Skeletal muscle tissue (tissue), 4 donors: ENCODE results near the gene RPS27. TPM values are rescaled to one million over a fixed set of nuclear protein-coding genes. Genes with fewer than 3 reads are reported as not detected.
"Not testable (repeated sequence)": the region's sequence is repeated elsewhere in the genome, so short reads cannot be mapped to it uniquely, and the experiment has no call there.

Source experiments
- H3K27ac ChIP-seq: one replicate; pipeline ENCODE4 v1.7.0; 2013; ENCODE audit warnings: mild to moderate bottlenecking, low read depth, low read length, inconsistent platforms
- H3K27me3 ChIP-seq, 3 donors: one replicate each; pipeline ENCODE4 v1.7.0; 2013; ENCODE audit warnings: low read length in 3 of 3; ENCODE audit not compliant: control insufficient read depth in 3 of 3, insufficient read depth in 3 of 3
- H3K36me3 ChIP-seq, 3 donors: one replicate each; pipeline ENCODE4 v1.7.0; 2013; ENCODE audit warnings: low read length in 3 of 3; ENCODE audit not compliant: control insufficient read depth in 3 of 3, insufficient read depth in 3 of 3
- H3K4me1 ChIP-seq, 3 donors: one replicate each; pipeline ENCODE4 v1.7.0; 2013; ENCODE audit warnings: low read length in 3 of 3, mild to moderate bottlenecking in 3 of 3; ENCODE audit not compliant: control insufficient read depth in 3 of 3, insufficient read depth in 3 of 3
- H3K4me3 ChIP-seq, 3 donors: one replicate each; pipeline ENCODE4 v1.7.0; 2013; ENCODE audit warnings: low read length in 3 of 3
- H3K9ac ChIP-seq, 3 donors: one replicate each; pipeline ENCODE4 v1.7.0; 2013; ENCODE audit warnings: low read length in 3 of 3, mild to moderate bottlenecking in 3 of 3, moderate library complexity in 2 of 3, low read depth in 1 of 3
- H3K9me3 ChIP-seq, 3 donors: one replicate each; pipeline ENCODE4 v1.7.0; 2013; ENCODE audit warnings: low read length in 3 of 3; ENCODE audit not compliant: control insufficient read depth in 3 of 3
- total RNA-seq: library from RNA; depleted of rRNA; stranded (reverse); fragments of >200 nt; gene quantifications from one replicate; pipeline ENCODE4 v1.2.3, GENCODE V29; 2014
- donor health status: Osteomylitis.

RPS27 gene
- total RNA-seq, 1 donor from 2014 or later: 4,210 TPM

GRCh38 chr1:153984123-153984894 lies 6.3 kb upstream of the RPS27 start:
- H3K9me3 ChIP-seq: no peaks in the 10 kb centered on the region
- H3K4me1 ChIP-seq: peaks cover 9 to 19% (median 14%) of the 10 kb centered on the region in 3 donors
- H3K27me3 ChIP-seq: no peaks in the 10 kb centered on the region
- peak overlapping the region; percentile 83 for H3K27ac ChIP-seq
- H3K9ac ChIP-seq: no peak overlapping the region
- H3K36me3 ChIP-seq: peaks cover 0 to 10% (median 0%) of the 10 kb centered on the region in 3 donors
- H3K4me3 ChIP-seq: no peak overlapping the region

- H3K36me3 ChIP-seq: peaks cover 0 to 10% (median 0%) of the 10 kb centered on the region in 3 donors
- H3K27ac ChIP-seq: peak overlapping the region; percentile 83
- H3K4me3 ChIP-seq: peak overlapping the region; percentile 75 to 87 (median 78)
- H3K4me1 ChIP-seq: peaks cover 13 to 19% (median 14%) of the 10 kb centered on the region in 3 donors
- peak overlapping the region; percentile 72 to 91 (median 77) for H3K9ac ChIP-seq
- H3K9me3 ChIP-seq: no peaks in the 10 kb centered on the region
- no peaks in the 10 kb centered on the region for H3K27me3 ChIP-seq
Measured at GRCh38 chr1:153985341-153985912, 5.1 kb upstream of the RPS27 start.

- no peaks in the 10 kb centered on the region for H3K27me3 ChIP-seq
Measured at GRCh38 chr1:153985941-153986761, 4.4 kb upstream of the RPS27 start, which contains the start of gene RAB13. Gene RAB13, minus strand, starts transcription at chr1:153986339. Its CDS starts 103 bp downstream, at chr1:153986236.

GRCh38 chr1:153987621-153988020 lies 2.9 kb upstream of the RPS27 start:
- no peak overlapping the region for H3K27ac ChIP-seq

More at GRCh38 chr1:153985941-153986761, 4.4 kb upstream of the RPS27 start, which contains the start of gene RAB13:
- peaks cover 1 to 8% (median 4%) of the 10 kb centered on the region in 3 donors for H3K36me3 ChIP-seq
- H3K4me3 ChIP-seq: peak within 1 kb of the TSS; percentile 75 to 87 (median 78)
- no peaks in the 10 kb centered on the region for H3K9me3 ChIP-seq
- peaks cover 14 to 19% (median 15%) of the 10 kb centered on the region in 3 donors for H3K4me1 ChIP-seq
- peak within 1 kb of the TSS; percentile 83 for H3K27ac ChIP-seq
- peak within 1 kb of the TSS; percentile 72 to 91 (median 77) for H3K9ac ChIP-seq

GRCh38 chr1:153991151-153991630 lies 629 bp downstream of the RPS27 start:
- Histone ChIP-seq H3K9me3 (no peaks in the 10 kb centered on the region), H3K27me3 (no peaks in the 10 kb centered on the region), H3K9ac (peak overlapping the region; percentile 85 to 99 (median 97)), H3K4me1 (peaks cover 19 to 29% (median 23%) of the 10 kb centered on the region in 3 donors), H3K36me3 (peaks cover 19 to 37% (median 25%) of the 10 kb centered on the region in 3 donors), H3K27ac (peak overlapping the region; percentile 87), H3K4me3 (peak overlapping the region; percentile 76 to 99 (median 97))

More at GRCh38 chr1:153987621-153988020, 2.9 kb upstream of the RPS27 start:
- Histone ChIP-seq H3K27me3 (no peaks in the 10 kb centered on the region), H3K4me3 (no peak overlapping the region), H3K9me3 (no peaks in the 10 kb centered on the region), H3K4me1 (peaks cover 27 to 30% (median 30%) of the 10 kb centered on the region in 3 donors), H3K9ac (no peak overlapping the region), H3K36me3 (peaks cover 8 to 14% (median 11%) of the 10 kb centered on the region in 3 donors)

GRCh38 chr1:153991806-153992205 lies 1.2 kb downstream of the RPS27 start:
- H3K27me3 ChIP-seq: no peaks in the 10 kb centered on the region
- H3K9ac ChIP-seq: peak overlapping the region; percentile 85 to 99 (median 97)
- peak overlapping the region; percentile 76 to 99 (median 97) for H3K4me3 ChIP-seq
- H3K4me1 ChIP-seq: peaks cover 19 to 29% (median 23%) of the 10 kb centered on the region in 3 donors
- H3K36me3 ChIP-seq: peaks cover 19 to 37% (median 25%) of the 10 kb centered on the region in 3 donors
- no peaks in the 10 kb centered on the region for H3K9me3 ChIP-seq
- no peak overlapping the region for H3K27ac ChIP-seq

GRCh38 chr1:153995202-153995601 lies 4.6 kb downstream of the RPS27 start:
- Histone ChIP-seq H3K4me1 (peaks cover 16 to 26% (median 20%) of the 10 kb centered on the region in 3 donors), H3K9me3 (no peaks in the 10 kb centered on the region), H3K27ac (no peak overlapping the region), H3K27me3 (no peaks in the 10 kb centered on the region), H3K4me3 (no peak overlapping the region), H3K36me3 (peaks cover 19 to 37% (median 25%) of the 10 kb centered on the region in 3 donors), H3K9ac (no peak overlapping the region)

- Histone ChIP-seq H3K9ac (no peak overlapping the region), H3K4me3 (no peak overlapping the region), H3K27ac (no peak overlapping the region), H3K27me3 (no peaks in the 10 kb centered on the region), H3K9me3 (no peaks in the 10 kb centered on the region), H3K36me3 (peaks cover 19 to 37% (median 24%) of the 10 kb centered on the region in 3 donors), H3K4me1 (peaks cover 16 to 26% (median 18%) of the 10 kb centered on the region in 3 donors)
Measured at GRCh38 chr1:153995640-153996039, 5.1 kb downstream of the RPS27 start.

- H3K9me3 ChIP-seq, H3K27ac ChIP-seq, H3K4me3 ChIP-seq, H3K27me3 ChIP-seq, H3K9ac ChIP-seq: not testable (repeated sequence)
- Histone ChIP-seq H3K4me1 (peaks cover 10 to 17% (median 11%) of the 10 kb centered on the region in 3 donors), H3K36me3 (peaks cover 16 to 31% (median 18%) of the 10 kb centered on the region in 3 donors)
Measured at GRCh38 chr1:153996882-153997281, 6.3 kb downstream of the RPS27 start.
